Stimulated activated CD4-positive, alpha-beta T cell treated with anti-CD3 and anti-CD28 coated beads, TNF-alpha, amount 100 ng/mL, for 4 hours (primary cell): ENCODE results near the gene ARHGAP44.

Experiments
- DNase-seq, 3 experiments: peaks; one replicate each; pipeline ENCODE4 v3.0.0-alpha.2; 2020; ENCODE audit warnings: low read depth in 3 of 3

Gene ARHGAP44, protein sequence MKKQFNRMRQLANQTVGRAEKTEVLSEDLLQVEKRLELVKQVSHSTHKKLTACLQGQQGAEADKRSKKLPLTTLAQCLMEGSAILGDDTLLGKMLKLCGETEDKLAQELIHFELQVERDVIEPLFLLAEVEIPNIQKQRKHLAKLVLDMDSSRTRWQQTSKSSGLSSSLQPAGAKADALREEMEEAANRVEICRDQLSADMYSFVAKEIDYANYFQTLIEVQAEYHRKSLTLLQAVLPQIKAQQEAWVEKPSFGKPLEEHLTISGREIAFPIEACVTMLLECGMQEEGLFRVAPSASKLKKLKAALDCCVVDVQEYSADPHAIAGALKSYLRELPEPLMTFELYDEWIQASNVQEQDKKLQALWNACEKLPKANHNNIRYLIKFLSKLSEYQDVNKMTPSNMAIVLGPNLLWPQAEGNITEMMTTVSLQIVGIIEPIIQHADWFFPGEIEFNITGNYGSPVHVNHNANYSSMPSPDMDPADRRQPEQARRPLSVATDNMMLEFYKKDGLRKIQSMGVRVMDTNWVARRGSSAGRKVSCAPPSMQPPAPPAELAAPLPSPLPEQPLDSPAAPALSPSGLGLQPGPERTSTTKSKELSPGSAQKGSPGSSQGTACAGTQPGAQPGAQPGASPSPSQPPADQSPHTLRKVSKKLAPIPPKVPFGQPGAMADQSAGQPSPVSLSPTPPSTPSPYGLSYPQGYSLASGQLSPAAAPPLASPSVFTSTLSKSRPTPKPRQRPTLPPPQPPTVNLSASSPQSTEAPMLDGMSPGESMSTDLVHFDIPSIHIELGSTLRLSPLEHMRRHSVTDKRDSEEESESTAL

DNA sequence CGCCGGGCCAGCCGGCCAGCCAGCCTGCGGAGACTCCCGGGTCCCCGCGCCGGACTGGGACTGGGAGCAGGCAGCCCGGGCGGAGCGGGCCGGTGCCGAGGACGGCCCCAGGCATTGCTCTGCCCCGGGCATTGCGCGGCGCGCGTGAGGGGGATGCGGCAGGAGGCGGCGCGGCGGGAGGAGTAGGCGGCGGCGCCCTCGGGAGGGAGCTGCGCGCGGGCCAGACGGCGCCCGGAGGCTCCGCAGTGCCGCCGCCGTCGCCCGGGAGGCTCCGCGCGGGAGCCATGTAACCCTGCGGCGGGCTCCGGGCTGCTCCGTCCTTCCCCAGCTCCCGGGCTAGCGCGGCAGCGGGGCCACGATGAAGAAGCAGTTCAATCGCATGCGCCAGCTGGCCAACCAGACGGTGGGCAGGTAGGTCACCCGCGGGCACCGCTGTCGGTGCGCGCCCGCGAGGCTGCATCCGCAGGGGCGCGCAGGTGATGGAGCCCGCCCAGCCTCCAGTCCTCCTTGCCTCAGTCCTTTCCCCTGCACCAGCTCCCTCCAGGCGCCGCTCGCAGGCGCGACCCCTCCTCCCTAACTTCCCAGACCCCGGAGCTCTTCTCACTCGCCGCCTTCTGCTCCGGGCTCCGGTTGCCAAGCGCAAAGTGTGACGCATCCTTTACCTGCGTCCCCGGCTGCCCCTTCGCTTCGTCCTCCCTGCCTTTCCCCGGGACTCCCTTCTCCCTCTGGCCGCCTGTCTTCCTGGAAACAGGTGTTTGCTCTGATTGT is at the start of gene ARHGAP44:
TSS of gene ARHGAP44 (plus strand) at position 18 of the 768 bp plus-strand sequence. CDS start at position 359, 341 bp downstream.
- DNase-seq, result no peak

DNA sequence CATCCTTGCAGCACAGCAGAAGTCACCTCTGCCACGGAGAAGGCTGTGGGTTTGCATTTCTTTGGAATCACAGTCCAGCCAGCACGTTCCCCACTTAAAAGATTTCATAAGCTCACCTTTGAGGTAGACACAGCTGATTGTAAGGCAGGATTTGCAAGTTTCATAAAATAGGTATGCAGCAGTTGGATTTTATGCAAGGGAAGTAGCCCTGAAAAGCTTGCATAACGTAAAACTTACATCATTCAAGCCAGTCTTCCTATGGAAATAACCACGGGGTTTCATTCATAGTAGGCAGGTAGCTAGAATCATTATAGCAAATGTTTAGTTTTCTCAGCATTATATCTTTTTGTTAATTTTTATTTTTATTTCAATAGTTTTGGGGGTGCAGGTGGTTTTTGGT is 49.8 kb upstream of the ARHGAP44 start:
- no peak for DNase-seq

DNA sequence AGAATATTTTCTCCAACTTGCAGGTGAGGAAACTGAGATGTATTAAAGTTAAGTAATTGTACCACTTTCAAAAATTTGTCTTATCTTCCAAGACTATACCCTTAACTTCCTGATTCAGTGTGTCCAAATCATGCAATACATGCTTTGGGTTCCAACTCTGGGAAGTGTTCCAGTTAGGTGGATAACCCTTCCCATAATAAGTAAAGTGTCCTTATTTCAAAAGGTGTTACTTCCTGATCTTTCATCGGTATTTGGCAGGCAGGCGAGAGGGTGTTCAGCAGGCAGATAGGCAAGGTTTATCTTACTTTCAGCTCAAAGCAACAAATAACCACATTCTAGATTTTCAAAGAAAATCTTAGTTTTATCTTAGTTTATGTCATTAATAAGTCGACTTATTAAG is 46.3 kb upstream of the ARHGAP44 start:
- DNase-seq, result no peak

DNA sequence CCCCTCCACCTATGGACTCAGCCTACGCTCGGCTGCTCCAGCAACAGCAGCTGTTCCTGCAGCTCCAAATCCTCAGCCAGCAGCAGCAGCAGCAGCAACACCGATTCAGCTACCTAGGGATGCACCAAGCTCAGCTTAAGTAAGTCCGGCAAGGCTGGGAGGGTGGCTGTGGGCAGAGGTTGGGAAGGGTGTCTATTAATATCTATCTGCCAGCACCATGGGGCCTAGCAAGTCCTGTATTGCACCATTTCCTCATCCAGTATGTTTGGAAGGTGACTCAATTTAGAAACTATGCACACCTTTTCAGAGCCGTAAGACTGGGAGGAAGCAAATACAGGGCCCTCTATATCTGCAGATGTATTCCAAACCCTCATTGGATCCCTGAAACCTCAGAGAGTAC is 45.0 kb upstream of the ARHGAP44 start:
- DNase-seq, result no peak

DNA sequence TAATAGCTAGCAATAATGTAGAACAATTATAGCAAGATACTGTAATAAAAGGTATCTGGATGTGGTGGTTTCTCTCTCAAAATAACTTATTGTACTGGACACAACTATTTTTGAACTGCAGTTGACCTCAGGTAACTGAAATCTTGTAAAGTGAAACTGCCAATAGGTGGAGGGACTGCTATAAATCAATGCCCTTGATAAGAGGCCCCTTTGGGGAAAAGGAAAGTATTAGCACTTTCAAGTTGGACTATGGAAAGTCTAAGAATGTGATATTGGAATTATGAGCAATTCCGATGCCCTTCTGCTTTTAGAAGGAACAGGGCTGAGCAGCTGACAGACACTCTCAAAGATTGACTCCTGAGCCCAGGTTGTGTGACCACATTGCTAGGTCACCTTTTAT is 44.5 kb upstream of the ARHGAP44 start:
- DNase-seq, result no peak

DNA sequence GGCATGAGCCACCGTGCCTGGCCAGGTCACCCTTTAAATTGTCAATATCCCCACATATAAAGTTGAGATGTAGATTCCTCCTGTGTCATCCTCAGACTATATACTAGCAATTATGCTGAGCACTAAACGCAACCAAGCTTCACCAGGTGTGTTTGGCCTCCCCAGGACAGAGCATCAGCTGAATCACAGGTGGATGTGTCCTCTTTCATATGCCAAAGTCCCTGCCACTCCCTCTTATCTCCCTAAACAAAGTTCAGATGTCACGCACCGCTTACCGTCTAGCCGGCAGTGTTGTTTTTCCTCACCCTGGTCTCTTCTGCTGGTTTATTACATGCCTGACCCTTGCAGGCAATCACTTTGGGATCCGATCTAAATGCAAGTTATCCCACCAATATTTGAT is 43.8 kb upstream of the ARHGAP44 start:
- DNase-seq, result no peak

DNA sequence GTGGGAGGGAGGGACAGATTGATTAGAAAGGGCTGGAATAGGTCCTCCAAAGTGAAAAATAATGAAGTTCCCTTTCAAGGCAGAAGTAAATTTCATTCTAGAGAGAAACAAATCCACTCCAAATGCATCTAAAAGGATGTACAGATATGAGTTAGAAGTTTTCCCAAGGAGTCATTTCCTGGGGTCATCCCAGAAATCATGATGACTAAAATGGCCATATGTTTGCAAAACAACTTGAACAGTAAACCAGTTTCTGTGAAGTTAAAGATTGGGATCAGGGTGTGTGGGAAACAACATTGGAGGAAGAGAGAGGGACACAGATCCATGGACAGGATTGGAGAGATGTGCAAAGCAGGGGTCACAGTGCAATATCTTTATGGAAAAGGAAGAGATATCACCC is 32.5 kb upstream of the ARHGAP44 start:
- no peak for DNase-seq

DNA sequence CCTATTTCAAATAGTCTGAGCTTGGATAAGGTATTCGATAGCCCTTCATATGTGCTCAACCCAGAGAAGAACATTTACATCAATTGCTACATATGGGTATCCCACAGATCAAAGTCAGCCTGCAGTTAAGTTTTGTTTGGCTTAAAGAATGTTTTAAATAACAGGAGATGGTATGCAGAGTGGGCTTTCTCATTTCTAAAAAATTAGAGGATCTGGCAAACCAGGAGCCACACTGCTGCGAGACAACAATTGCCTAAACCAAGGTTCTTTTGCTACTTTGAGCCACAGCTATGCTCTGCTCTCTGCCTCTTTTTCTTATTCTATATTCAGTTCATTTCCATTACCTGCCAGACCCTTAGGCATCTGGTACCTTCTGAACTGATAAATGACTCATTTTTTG is 30.2 kb upstream of the ARHGAP44 start:
- DNase-seq, result no peak

DNA sequence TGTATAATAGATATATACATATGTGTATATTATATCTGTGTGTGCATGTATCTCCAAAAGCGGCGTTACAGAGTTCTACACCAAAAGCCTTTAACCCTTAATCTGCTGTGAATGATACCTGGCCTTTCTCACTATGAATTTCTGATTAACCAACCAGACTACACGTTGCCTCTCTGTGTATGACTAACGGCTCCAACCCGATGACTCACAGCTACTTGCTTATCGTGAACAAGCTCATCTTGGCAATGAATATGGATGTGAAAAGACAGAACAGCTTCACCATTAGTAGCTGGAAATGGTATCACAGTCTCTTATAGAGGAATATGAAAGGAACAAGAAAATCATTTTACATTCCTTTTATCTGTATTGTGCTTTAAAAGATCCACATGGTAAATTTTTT is 23.8 kb upstream of the ARHGAP44 start:
- DNase-seq, result no peak

DNA sequence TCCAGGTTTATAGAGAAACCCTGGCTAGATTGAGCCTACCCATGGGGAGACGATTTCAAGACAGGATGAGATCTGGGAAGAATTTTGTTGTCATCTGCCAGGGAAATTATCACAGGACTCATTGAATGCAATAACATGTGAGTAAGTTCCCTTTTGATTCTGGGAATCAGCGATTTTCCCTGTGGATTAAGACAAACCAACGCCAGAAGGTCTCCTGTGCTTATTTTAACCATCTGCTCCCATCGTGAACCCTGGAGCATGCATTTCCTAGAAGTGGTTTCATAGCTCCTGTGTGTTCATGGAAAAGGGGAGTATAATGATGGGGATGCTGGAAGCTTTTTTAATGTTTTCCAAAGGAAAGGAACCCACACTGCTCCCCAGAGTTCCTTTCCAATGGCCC is 21.0 kb upstream of the ARHGAP44 start:
- no peak for DNase-seq

DNA sequence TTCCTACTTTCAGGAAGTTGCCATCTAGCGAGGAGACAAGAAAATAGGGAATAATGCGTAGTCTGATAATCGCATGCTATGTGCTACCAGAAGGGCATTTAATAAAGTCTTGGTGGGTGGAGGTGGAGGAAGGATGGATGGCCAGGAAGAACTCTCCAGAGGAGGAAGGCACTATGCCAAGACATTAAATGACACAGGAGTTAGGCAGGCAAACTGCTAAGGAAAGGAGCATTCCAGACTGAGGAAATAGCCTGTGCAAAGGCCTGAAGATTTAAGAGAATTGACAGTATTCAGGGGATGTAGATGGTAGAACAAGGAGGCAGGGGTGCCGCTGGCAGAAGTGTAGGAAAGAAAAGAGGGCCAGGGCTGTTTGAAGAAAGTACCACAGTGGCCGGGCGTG is 19.3 kb upstream of the ARHGAP44 start:
- no peak for DNase-seq

DNA sequence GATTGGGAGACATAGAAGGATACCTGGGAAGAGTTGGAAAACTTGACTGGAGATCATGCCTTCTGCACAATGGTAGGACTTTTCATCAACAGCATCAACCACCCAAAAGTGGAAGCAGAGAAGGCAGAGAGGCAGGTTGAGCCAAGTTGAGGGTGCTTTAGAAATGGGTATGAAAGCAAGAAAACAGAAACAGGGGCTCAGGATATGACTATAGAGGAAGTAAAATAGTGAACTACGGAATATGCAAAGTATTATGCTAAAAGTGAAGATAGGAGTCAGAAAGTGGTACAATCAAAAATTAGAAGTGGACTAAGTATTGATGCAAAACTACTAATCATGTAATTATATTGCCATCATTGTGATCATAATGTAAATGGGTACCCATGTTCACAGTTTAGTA is 16.1 kb upstream of the ARHGAP44 start:
- DNase-seq, result no peak

DNA sequence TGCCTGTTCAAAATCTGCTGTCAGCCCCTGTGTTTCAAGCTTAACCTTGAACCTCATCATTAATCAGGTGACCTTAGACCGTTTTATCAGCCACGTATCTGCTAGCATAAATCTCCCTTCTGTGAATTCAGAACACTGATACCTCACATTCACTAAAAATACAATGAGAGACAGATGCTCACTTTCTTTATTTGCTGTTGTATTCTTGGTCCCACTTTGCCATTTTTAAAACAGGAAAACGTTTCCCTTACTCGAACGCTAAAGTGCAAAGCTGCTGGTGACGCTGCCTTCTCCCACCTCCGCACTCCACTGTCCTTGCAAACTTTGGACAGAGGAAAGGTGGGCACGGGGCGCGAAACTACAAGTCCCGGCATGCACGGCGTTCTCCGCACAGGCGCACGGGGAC is 220 bp upstream of the ARHGAP44 start:
- no peak for DNase-seq

DNA sequence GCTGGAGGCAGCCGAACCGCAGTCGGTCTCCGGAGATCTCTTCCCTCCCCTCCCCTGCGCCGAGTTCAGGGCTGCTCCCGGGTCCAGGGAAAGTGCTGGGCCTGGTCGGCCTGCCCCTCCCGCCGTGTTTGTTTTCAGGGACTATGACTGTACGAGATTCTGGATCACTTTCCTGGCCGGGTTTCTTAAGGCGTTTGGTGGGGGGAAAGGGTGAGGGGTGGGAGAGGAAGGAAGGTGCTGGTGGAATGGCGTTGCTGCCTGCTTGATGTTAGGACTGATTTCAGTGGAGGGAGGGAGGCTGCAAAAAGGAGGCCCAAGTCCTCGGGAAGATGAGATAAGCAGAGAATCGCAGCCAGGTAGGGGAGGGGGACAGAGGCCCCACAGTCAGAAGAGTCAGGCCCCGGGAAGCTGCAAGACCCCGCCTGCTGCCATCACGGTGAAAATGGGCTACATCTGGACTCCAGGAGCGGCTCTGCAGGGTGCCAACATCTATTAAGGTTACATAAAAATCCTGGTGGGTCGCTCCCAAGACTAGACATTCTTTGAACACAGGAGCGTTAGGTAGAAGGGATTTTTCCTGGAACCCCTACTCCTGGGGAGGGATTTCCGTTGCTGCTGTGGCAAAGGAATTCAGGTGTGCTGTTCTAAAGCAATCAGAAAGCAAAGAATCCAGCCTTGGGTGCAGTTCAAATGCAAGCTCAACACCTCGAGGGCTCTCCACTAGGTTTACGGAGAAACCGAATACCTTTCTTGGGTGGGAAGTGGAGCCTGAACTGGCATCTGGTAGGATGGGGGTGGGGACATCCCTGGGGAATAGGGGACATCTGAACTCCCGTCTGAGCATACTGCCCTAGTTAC is 1.2 kb downstream of the ARHGAP44 start:
- DNase-seq, result no peak

DNA sequence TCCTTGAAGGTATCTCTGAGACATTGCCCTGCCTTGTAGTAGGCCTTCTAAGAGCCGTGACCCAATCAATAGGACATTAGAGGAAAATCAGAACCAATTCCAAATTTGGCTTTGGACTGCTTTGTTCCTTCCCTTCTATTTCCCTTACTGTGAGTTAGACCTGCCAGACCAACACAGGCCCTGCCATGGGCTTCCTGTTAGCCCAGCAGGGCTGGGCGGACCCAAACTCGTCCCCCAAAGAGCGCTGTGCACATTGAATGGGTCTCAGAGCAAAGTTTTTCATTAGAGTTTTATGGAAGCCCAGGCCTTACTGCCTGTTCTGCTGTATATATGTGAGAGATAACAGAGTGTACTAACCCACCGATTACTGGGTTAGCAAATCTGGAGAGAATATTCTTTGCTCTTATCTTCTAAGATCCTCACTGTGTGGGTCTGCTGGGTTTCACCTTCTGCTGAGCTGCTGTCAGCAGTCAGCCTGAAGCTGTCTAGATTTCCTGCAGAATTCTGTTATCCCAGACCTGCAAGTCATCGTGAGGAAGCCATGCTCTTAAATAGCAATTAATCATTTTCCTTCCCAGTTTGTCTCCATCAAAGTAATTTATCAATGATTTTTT is 5.7 kb downstream of the ARHGAP44 start:
- DNase-seq, result no peak

DNA sequence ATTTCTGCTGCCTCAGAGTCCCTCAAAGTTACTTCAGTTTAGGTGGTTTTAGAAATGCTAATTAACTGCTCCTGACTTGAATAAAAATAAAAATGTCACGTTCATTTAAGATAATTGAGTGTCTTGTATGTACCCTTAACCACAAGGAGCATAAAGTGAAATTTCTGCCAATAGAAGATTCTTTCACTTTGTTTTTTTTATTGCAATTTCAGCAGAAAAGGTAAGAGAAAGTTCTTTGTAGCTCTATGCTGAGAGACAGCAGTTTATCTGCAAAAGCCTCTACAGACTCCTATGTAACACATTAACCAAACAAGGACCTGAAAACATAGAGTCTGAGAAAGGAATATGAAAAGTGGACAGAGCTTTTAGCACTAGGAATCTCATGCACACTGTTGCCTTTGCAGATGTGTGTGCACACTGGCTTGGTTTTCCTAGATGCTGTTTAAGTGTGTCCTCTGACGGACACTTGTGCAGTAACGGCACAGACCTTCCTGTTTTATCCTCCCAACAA is 11.6 kb downstream of the ARHGAP44 start:
- DNase-seq, result no peak

DNA sequence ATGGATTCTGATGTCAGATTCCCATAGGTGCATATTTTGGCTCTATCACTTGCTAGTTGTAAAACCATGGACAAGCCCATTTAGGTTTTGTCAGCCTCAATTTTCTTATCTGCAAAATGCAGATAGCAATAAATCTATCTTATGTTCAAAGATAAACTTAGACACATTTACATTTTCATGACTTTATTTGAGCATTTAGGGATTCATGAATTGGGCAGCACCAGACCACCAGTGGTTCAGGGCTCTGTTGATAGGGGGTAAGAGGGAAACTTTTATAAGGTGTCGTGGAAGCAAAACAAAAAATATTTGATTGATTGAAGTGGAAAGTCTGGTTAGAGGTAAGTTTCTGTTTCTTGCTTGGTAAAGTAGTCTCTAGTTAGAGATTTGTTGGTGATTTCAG is 17.3 kb downstream of the ARHGAP44 start:
- no peak for DNase-seq

DNA sequence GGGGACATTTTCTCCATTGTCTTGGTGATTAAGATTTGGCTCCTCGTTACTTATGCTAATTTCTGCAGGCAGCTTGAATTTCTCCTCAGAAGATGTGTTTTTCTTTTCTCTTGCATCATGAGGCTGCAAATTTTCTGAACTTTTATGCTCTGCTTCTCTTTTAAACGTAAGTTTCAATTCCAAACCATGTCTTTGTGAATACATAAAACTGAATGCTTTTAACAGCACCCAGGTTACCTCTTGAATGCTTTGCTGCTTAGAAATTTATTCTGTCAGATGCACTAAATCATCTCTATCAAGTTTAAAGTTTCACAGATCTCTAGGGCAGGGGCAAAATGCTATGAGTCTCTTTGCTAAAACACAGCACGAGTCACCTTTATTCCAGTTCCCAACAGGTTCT is 19.4 kb downstream of the ARHGAP44 start:
- no peak for DNase-seq

DNA sequence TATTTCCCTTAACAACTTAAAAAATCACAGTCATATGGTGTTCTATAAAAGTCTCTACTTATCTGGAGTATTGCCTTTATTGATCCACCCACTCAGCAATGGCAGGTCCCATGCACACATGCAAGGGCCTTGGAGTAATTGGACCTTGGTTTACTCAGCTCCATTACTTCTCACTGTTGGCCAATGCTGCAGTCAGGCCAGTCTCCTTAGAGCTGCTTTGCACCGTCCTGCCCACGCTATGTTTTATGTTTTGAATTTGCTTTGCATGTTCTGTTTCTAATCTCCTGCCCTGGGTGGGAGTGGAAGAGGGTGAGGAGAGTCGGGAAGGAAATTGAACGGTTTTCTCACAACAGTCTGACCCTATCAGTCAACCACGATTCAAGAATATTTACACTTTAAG is 23.6 kb downstream of the ARHGAP44 start:
- no peak for DNase-seq

DNA sequence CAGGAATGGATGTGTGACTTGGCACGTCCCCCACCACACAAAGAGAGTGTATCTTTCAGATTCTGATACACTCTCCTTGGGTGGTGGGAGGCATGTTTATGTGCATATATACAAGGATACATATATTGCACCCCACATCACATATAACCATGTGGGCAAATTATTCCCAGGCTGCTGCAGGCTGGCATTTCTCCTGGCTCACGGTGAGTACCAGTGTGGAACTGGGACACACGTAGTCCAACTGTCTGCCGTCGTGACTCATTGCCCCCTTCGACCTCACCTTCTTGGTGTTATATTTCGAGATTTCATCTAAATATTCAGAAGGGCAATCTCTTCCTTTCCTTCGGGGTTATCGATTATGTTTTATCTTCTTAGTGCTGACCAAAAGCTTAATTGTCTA is 24.4 kb downstream of the ARHGAP44 start:
- no peak for DNase-seq

DNA sequence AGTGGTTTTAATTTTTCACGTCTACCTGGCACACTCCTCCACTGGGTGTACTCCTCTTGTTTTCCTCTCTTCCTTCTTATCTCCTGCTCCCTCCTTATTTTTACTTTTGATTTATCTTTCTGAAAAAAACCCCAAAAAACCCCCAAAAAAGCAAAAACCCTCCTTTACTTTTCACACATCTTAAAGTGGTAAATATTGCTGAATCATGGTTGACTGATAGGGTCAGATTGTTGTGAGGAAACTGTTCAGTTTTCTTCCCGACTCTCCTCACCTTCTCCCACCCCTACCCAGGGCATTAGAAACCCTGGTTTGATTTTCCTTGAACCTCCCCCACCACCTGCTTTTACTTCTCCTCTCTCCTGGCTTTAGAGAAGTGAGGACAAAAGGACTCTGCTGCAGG is 25.4 kb downstream of the ARHGAP44 start:
- DNase-seq, result no peak
